ENCODE measurements around the gene CHSY1.

- no peak for TF ChIP-seq SMAD1 (IDR thresholded peaks at IDR 0.05; ENCODE audit: low read depth, partially characterized antibody)
- no peak for TF ChIP-seq HCFC1 (IDR thresholded peaks at IDR 0.05; ENCODE audit: low read length)
- no peak for TF ChIP-seq POLR2A (IDR thresholded peaks at IDR 0.05; ENCODE audit: low read depth, low read length)
- no peak for TF ChIP-seq KDM1A (IDR thresholded peaks at IDR 0.05; ENCODE audit: borderline replicate concordance)
- TF ChIP-seq STAT3 (IDR thresholded peaks at IDR 0.05; ENCODE audit: low read depth, low read length) = no peak
- no peak for TF ChIP-seq CTCF (IDR thresholded peaks at IDR 0.05 in 2 of 3, conservative IDR thresholded peaks at IDR 0.05 in 1 of 3; ENCODE audit: control insufficient read depth in 2 of 3, extremely low read depth in 1 of 3, insufficient read depth in 1 of 3, low read depth in 3 of 3, low read length in 3 of 3)
- TF ChIP-seq SIN3A (IDR thresholded peaks at IDR 0.05; ENCODE audit: low read depth, low read length) = no peak
- no peak for TF ChIP-seq TAF1 (IDR thresholded peaks at IDR 0.05; ENCODE audit: borderline replicate concordance, low read depth, low read length)
- no peak for TF ChIP-seq SRF (IDR thresholded peaks at IDR 0.05; ENCODE audit: low read depth in 2 of 2, low read length in 2 of 2)
- TF ChIP-seq NRF1 (conservative IDR thresholded peaks at IDR 0.05; ENCODE audit: low read depth, low read length) = no peak
- no peak for TF ChIP-seq EZH2 (IDR thresholded peaks at IDR 0.05; ENCODE audit: borderline replicate concordance, control insufficient read depth, low read depth, low read length)
- no peak for TF ChIP-seq ZNF384 (IDR thresholded peaks at IDR 0.05; ENCODE audit: borderline replicate concordance, low read depth, low read length)
- TF ChIP-seq BHLHE40 (IDR thresholded peaks at IDR 0.05; ENCODE audit: borderline replicate concordance in 1 of 2, low read depth in 2 of 2, low read length in 1 of 2) = peak in 1 of 2 experiments; percentile 37; a peak in 1 of 4 replicates
- TF ChIP-seq JUND (IDR thresholded peaks at IDR 0.05; ENCODE audit: low read depth, low read length) = no peak
Observed at GRCh38 chr15:101275018-101275417, 23.2 kb upstream of the CHSY1 start.

All from GM12878 (cell line).